Measurements from ENCODE around the gene CTSE. TPM values are rescaled to one million over a fixed set of nuclear protein-coding genes. Genes with fewer than 3 reads are reported as not detected.
"Not testable (repeated sequence)": the region's sequence is repeated elsewhere in the genome, so short reads cannot be mapped to it uniquely, and the experiment has no call there.

CTSE gene
- total RNA-seq, 2 donors from 2014 or later: 0.15 to 0.42 TPM

DNA sequence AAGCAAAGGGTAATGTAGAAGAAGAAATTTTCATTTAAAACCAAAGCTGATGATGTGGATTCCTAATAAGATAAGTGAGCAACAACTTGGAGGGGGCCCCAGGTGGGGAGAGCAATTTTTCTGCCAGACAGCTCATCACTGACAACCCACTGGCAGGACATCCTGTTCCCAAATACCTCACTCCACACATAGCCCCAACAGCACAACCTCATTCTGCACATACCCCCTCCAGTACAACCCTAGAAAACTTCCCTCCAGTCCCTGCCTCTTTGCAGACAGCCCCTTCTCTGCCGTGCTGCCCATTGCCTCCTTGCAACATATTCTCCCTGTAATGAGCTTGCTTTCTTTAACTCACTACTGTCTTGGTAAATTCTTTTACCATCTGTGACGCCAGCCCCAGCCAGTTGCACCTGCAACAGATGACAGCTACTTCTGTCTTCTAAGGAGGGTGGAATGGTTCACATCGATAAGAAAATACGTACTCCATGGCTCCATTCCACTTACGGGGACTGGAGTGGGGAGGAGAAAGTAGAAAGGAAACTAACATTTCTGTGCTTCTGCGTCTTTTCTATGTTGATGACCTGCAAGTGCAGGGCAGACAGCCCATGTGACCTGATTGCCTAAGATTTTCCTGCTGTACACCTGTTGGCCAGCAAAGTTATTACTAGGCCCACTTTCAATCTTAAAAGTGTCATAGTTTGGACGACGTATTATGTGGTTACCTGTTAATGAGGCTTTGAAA, 44.0 kb upstream of the CTSE start:
- 90 to 100% methylated on average over 6 to 8 of the region's 8 CpGs for WGBS, 2 experiments (ENCODE audit: insufficient coverage in 1 of 2, insufficient read length in 1 of 2)
- Histone ChIP-seq H3K36me3 (ENCODE audit: control insufficient read depth, insufficient read depth, low read length) (no peaks in the 10 kb centered on the region), H3K9ac (ENCODE audit: extremely low read depth, low read length, poor library complexity, severe bottlenecking) (no peak overlapping the region), H3K4me1 (ENCODE audit: control insufficient read depth, insufficient read depth, low read length) (no peaks in the 10 kb centered on the region), H3K9me3 (ENCODE audit: control insufficient read depth, low read length) (peaks cover 5% of the 10 kb centered on the region), H3K27me3 (ENCODE audit: control insufficient read depth, insufficient read depth, low read length, poor library complexity, severe bottlenecking) (no peaks in the 10 kb centered on the region), H3K4me3 (ENCODE audit: low read length) (no peak overlapping the region), H3K27ac (ENCODE audit: low read depth, low read length) (no peak overlapping the region)
- Mint-ChIP-seq H3K4me3 (no peak overlapping the region), H3K27me3 (ENCODE audit: insufficient read depth) (no peaks in the 10 kb centered on the region), H3K9me3 (peaks cover 18% of the 10 kb centered on the region), H3K4me1 (peaks cover 12% of the 10 kb centered on the region), H3K36me3 (ENCODE audit: low read depth) (peaks cover 4% of the 10 kb centered on the region), H3K27ac (no peak overlapping the region)
- DNase-seq: no peak
- TF ChIP-seq, protein P1, sequence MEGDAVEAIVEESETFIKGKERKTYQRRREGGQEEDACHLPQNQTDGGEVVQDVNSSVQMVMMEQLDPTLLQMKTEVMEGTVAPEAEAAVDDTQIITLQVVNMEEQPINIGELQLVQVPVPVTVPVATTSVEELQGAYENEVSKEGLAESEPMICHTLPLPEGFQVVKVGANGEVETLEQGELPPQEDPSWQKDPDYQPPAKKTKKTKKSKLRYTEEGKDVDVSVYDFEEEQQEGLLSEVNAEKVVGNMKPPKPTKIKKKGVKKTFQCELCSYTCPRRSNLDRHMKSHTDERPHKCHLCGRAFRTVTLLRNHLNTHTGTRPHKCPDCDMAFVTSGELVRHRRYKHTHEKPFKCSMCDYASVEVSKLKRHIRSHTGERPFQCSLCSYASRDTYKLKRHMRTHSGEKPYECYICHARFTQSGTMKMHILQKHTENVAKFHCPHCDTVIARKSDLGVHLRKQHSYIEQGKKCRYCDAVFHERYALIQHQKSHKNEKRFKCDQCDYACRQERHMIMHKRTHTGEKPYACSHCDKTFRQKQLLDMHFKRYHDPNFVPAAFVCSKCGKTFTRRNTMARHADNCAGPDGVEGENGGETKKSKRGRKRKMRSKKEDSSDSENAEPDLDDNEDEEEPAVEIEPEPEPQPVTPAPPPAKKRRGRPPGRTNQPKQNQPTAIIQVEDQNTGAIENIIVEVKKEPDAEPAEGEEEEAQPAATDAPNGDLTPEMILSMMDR (conservative IDR thresholded peaks at IDR 0.05): no peak

DNA sequence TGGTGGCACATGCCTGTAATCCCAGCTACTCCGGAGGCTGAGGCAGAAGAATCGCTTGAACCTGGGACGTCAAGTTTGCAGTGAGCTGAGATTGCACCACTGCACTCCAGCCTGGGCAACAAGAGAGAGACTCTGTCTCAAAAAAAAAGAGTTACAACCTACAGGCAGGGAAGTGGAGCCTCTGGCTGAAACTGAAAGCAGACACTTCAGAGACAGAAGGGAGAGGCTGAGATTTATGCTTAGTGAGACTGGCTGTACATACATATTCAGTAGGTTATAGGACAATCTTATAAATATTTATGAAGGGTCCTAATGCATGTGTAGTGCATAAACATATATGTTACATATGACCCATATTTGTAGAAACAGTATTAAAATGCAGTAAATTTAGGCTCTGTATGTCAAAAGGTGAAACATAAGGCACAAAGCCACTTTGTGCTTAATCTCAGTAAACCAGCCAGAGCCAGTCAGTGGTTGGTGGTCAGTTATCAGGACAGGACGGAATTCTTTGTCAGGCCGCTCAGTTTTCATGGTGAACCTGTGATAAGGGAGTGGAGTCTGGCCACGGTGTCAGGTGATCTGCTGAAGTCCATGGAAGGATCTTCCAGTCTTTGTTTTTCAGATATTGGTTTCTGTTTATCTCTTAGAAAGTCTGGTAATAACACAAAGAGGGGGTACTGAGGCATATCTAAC, 42.9 kb upstream of the CTSE start:
- TF ChIP-seq, protein P1 (conservative IDR thresholded peaks at IDR 0.05): no peak
- no peak for DNase-seq
- Mint-ChIP-seq H3K27ac (no peak overlapping the region), H3K27me3 (ENCODE audit: insufficient read depth) (no peaks in the 10 kb centered on the region), H3K9me3 (peaks cover 24% of the 10 kb centered on the region), H3K36me3 (ENCODE audit: low read depth) (peaks cover 4% of the 10 kb centered on the region), H3K4me1 (peaks cover 12% of the 10 kb centered on the region), H3K4me3 (no peak overlapping the region)
- no peaks in the 10 kb centered on the region for H3K36me3 ChIP-seq (ENCODE audit: control insufficient read depth, insufficient read depth, low read length)
- 77 to 85% methylated on average over 5 to 6 of the region's 6 CpGs for WGBS, 2 experiments (ENCODE audit: insufficient coverage in 1 of 2, insufficient read length in 1 of 2)
- H3K4me3 ChIP-seq (ENCODE audit: low read length): no peak overlapping the region
- H3K4me1 ChIP-seq (ENCODE audit: control insufficient read depth, insufficient read depth, low read length): no peaks in the 10 kb centered on the region
- H3K9me3 ChIP-seq (ENCODE audit: control insufficient read depth, low read length): peaks cover 7% of the 10 kb centered on the region
- H3K27me3 ChIP-seq (ENCODE audit: control insufficient read depth, insufficient read depth, low read length, poor library complexity, severe bottlenecking): no peaks in the 10 kb centered on the region
- no peak overlapping the region for H3K9ac ChIP-seq (ENCODE audit: extremely low read depth, low read length, poor library complexity, severe bottlenecking)
- no peak overlapping the region for H3K27ac ChIP-seq (ENCODE audit: low read depth, low read length)

DNA sequence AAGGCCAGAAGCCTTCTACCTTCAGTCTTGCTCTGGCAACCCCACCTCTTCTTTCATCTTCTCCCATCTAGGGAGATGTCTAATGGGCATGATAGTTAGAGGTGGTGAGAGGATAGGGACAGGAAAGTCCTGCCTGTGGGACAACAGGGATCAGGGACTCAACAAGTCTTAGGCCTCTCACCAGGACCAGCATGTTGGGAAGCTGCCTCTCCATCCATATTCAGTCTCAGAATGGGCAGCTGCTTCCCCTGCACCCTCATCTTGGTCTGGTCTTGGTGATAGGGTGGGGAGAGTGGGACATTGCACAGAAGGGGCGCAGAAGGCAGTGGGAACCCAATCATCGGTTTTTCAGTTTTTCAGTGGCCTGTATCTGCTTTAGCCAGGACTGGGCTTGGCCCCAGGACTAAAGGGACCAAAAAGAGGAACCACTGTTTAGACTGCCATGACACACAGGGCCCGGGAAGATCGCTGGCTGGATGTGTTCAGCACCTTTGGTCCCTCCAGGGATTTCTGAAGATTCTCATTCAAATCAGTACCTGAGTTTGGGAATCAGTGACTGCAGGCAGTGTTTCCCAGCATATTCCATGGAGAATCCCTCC, 42.0 kb upstream of the CTSE start:
- no peaks in the 10 kb centered on the region for H3K27me3 Mint-ChIP-seq (ENCODE audit: insufficient read depth)
- H3K9ac ChIP-seq (ENCODE audit: extremely low read depth, low read length, poor library complexity, severe bottlenecking): no peak overlapping the region
- H3K4me1 Mint-ChIP-seq: peaks cover 12% of the 10 kb centered on the region
- H3K36me3 Mint-ChIP-seq (ENCODE audit: low read depth): peaks cover 4% of the 10 kb centered on the region
- WGBS, 2 experiments (ENCODE audit: insufficient coverage in 1 of 2, insufficient read length in 1 of 2): 95 to 97% methylated on average over 2 to 4 of the region's 4 CpGs
- no peaks in the 10 kb centered on the region for H3K4me1 ChIP-seq (ENCODE audit: control insufficient read depth, insufficient read depth, low read length)
- no peak overlapping the region for H3K27ac Mint-ChIP-seq
- no peaks in the 10 kb centered on the region for H3K36me3 ChIP-seq (ENCODE audit: control insufficient read depth, insufficient read depth, low read length)
- H3K27me3 ChIP-seq (ENCODE audit: control insufficient read depth, insufficient read depth, low read length, poor library complexity, severe bottlenecking): no peaks in the 10 kb centered on the region
- H3K9me3 ChIP-seq (ENCODE audit: control insufficient read depth, low read length): peaks cover 7% of the 10 kb centered on the region
- no peak overlapping the region for H3K4me3 Mint-ChIP-seq
- H3K9me3 Mint-ChIP-seq: peaks cover 26% of the 10 kb centered on the region
- no peak overlapping the region for H3K4me3 ChIP-seq (ENCODE audit: low read length)
- DNase-seq: no peak
- no peak overlapping the region for H3K27ac ChIP-seq (ENCODE audit: low read depth, low read length)
- TF ChIP-seq, protein P1 (conservative IDR thresholded peaks at IDR 0.05): no peak

DNA sequence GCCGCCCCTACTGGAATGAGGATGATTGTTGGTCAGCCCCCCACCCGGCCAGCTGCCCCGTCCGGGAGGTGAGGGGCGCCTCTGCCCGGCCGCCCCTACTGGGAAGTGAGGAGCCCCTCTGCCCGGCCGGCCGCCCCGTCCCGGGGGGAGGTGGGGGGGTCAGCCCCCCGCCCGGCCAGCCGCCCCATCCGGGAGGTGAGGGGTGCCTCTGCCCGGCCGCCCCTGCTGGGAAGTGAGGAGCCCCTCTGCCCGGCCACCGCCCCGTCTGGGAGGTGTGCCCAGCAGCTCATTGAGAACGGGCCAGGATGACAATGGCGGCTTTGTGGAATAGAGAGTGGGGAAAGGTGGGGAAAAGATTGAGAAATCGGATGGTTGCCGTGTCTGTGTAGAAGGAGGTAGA, 40.8 kb upstream of the CTSE start:
- H3K4me3 Mint-ChIP-seq; H3K27me3 ChIP-seq (ENCODE audit: control insufficient read depth, insufficient read depth, low read length, poor library complexity, severe bottlenecking); H3K4me1 ChIP-seq (ENCODE audit: control insufficient read depth, insufficient read depth, low read length); DNase-seq; H3K36me3 Mint-ChIP-seq (ENCODE audit: low read depth); H3K27ac Mint-ChIP-seq; H3K27me3 Mint-ChIP-seq (ENCODE audit: insufficient read depth); H3K9ac ChIP-seq (ENCODE audit: extremely low read depth, low read length, poor library complexity, severe bottlenecking); H3K36me3 ChIP-seq (ENCODE audit: control insufficient read depth, insufficient read depth, low read length); H3K27ac ChIP-seq (ENCODE audit: low read depth, low read length); H3K4me3 ChIP-seq (ENCODE audit: low read length); H3K9me3 ChIP-seq (ENCODE audit: control insufficient read depth, low read length): not testable (repeated sequence)
- Mint-ChIP-seq H3K4me1 (peaks cover 12% of the 10 kb centered on the region), H3K9me3 (peaks cover 26% of the 10 kb centered on the region)
- WGBS, 2 experiments (ENCODE audit: insufficient coverage in 1 of 2, insufficient read length in 1 of 2): 92% methylated on average over 18 of the region's 25 CpGs; no CpG with 5 or more reads in 1 of the 2 experiments

DNA sequence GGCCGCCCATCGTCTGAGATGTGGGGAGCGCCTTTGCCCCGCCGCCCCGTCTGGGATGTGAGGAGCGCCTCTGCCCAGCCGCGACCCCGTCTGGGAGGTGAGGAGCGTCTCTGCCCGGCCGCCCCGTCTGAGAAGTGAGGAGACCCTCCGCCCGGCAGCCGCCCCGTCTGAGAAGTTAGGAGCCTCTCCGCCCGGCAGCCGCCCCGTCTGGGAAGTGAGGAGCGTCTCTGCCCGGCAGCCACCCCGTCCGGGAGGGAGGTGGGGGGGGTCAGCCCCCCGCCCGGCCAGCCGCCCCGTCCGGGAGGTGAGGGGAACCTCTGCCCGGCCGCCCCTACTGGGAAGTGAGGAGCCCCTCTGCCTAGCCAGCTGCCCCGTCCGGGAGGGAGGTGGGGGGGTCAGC, 40.3 kb upstream of the CTSE start:
- not testable (repeated sequence) for H3K27me3 ChIP-seq (ENCODE audit: control insufficient read depth, insufficient read depth, low read length, poor library complexity, severe bottlenecking); H3K4me1 ChIP-seq (ENCODE audit: control insufficient read depth, insufficient read depth, low read length); H3K27ac ChIP-seq (ENCODE audit: low read depth, low read length); H3K36me3 Mint-ChIP-seq (ENCODE audit: low read depth); H3K9ac ChIP-seq (ENCODE audit: extremely low read depth, low read length, poor library complexity, severe bottlenecking); H3K9me3 ChIP-seq (ENCODE audit: control insufficient read depth, low read length); H3K27ac Mint-ChIP-seq; H3K4me3 ChIP-seq (ENCODE audit: low read length); H3K4me3 Mint-ChIP-seq; H3K36me3 ChIP-seq (ENCODE audit: control insufficient read depth, insufficient read depth, low read length); H3K27me3 Mint-ChIP-seq (ENCODE audit: insufficient read depth); DNase-seq
- WGBS, 2 experiments (ENCODE audit: insufficient coverage in 1 of 2, insufficient read length in 1 of 2): 96% methylated on average over 19 of the region's 35 CpGs; no CpG with 5 or more reads in 1 of the 2 experiments
- peaks cover 12% of the 10 kb centered on the region for H3K4me1 Mint-ChIP-seq
- H3K9me3 Mint-ChIP-seq: peaks cover 26% of the 10 kb centered on the region
